Measurements from ENCODE around the gene ATP6V1B1. TPM values are rescaled to one million over a fixed set of nuclear protein-coding genes. Genes with fewer than 3 reads are reported as not detected.

Gene ATP6V1B1
- total and polyA plus RNA-seq, 8 donors, result 1.4 to 17.0 (median 2.8) TPM

- no peaks in the 10 kb centered on the region for H3K4me1 ChIP-seq
- DNase-seq (peak in 2 of 6 donors; percentile 0 to 5), ATAC-seq (no peak), FAIRE-seq (no peak)
- no peak for TF ChIP-seq CTCF (IDR thresholded peaks at IDR 0.05)
- no peaks in the 10 kb centered on the region for H3K36me3 ChIP-seq
- H3K27me3 ChIP-seq, result no peaks in the 10 kb centered on the region
- H3K27ac ChIP-seq, result no peak overlapping the region
- H3K4me3 ChIP-seq, result no peak overlapping the region
- H3K9me3 ChIP-seq, result no peaks in the 10 kb centered on the region
- intact Hi-C loops (cut with DNase I), result no loop called here
- WGBS, 2 donors, result 90 to 93% methylated on average over 9 of the region's 9 CpGs
Observed at GRCh38 chr2:70959271-70959761, 23.6 kb downstream of the ATP6V1B1 start.

- FAIRE-seq (no peak), ATAC-seq (no peak), DNase-seq (peak in 2 of 6 donors; percentile 1 to 9)
- Histone ChIP-seq H3K9me3 (no peaks in the 10 kb centered on the region), H3K4me1 (no peaks in the 10 kb centered on the region), H3K27ac (no peak overlapping the region), H3K36me3 (no peaks in the 10 kb centered on the region), H3K4me3 (no peak overlapping the region), H3K27me3 (no peaks in the 10 kb centered on the region)
- intact Hi-C loops (cut with DNase I), result no loop called here
- TF ChIP-seq CTCF (IDR thresholded peaks at IDR 0.05), result no peak
- WGBS, 2 donors, result 88% methylated on average over 17 of the region's 17 CpGs
Observed at GRCh38 chr2:70959851-70960832, 24.4 kb downstream of the ATP6V1B1 start.

- ATAC-seq (no peak), FAIRE-seq (no peak), DNase-seq (peak in 3 of 6 donors; percentile 1 to 52 (median 8))
- H3K27me3 ChIP-seq, result no peaks in the 10 kb centered on the region
- WGBS, 2 donors, result 85% methylated on average over 13 to 14 of the region's 14 CpGs
- TF ChIP-seq CTCF (IDR thresholded peaks at IDR 0.05), result no peak
- no peak overlapping the region for H3K27ac ChIP-seq
- H3K36me3 ChIP-seq, result no peaks in the 10 kb centered on the region
- no peaks in the 10 kb centered on the region for H3K9me3 ChIP-seq
- intact Hi-C loops (cut with DNase I), result no loop called here
- H3K4me3 ChIP-seq, result no peak overlapping the region
- H3K4me1 ChIP-seq, result no peaks in the 10 kb centered on the region
Observed at GRCh38 chr2:70960833-70961647, 25.3 kb downstream of the ATP6V1B1 start.

GRCh38 chr2:70961648-70961994 is 25.9 kb downstream of the ATP6V1B1 start:
- no peak for FAIRE-seq
- WGBS, 2 donors, result 78 to 92% methylated on average over 4 of the region's 4 CpGs
- Histone ChIP-seq H3K9me3 (no peaks in the 10 kb centered on the region), H3K4me3 (no peak overlapping the region), H3K36me3 (no peaks in the 10 kb centered on the region), H3K27me3 (no peaks in the 10 kb centered on the region), H3K4me1 (no peaks in the 10 kb centered on the region), H3K27ac (no peak overlapping the region)
- no peak for TF ChIP-seq CTCF (IDR thresholded peaks at IDR 0.05)
- intact Hi-C loops (cut with DNase I), result no loop called here
- ATAC-seq, result no peak
- peak in 2 of 6 donors; percentile 0 to 7 for DNase-seq

Data from pancreas (tissue), 10 donors.